Chondrocyte (in vitro differentiated cells): ENCODE measurements around the gene DPM3. TPM values are rescaled to one million over a fixed set of nuclear protein-coding genes. Genes with fewer than 3 reads are reported as not detected.

Source experiments
- DNase-seq: peaks from one replicate; pipeline ENCODE4 v3.0.0; 2021; ENCODE audit warnings: mixed read lengths, low spot score
- H3K27ac Mint-ChIP-seq: one replicate; pipeline ENCODE4 v1.8.0; 2021; ENCODE audit warnings: mild to moderate bottlenecking, moderate library complexity, mixed read lengths; ENCODE audit not compliant: unreplicated experiment
- H3K27me3 Mint-ChIP-seq: 2 replicates; pipeline ENCODE4 v1.8.0; 2021; ENCODE audit warnings: low read depth, mixed read lengths
- H3K36me3 Mint-ChIP-seq: 2 replicates; pipeline ENCODE4 v1.8.0; 2021; ENCODE audit warnings: low read depth, mixed read lengths
- H3K4me1 Mint-ChIP-seq: 2 replicates; pipeline ENCODE4 v1.8.0; 2021; ENCODE audit warnings: low read depth, mild to moderate bottlenecking, mixed read lengths
- H3K4me3 Mint-ChIP-seq: one replicate; pipeline ENCODE4 v1.8.0; 2021; ENCODE audit warnings: mild to moderate bottlenecking, moderate library complexity, mixed read lengths; ENCODE audit not compliant: unreplicated experiment
- H3K9me3 Mint-ChIP-seq: 2 replicates; pipeline ENCODE4 v1.8.0; 2021; ENCODE audit warnings: low read depth, mixed read lengths
- total RNA-seq: library from RNA; stranded (reverse); gene quantifications from 3 replicates; pipeline ENCODE4 v1.2.1, GENCODE V29; 2021
- TF ChIP-seq, protein P1 (sequence below): fragments of 200-600 bp; sonication (generic); IDR thresholded peaks from 2 replicates; pipeline ENCODE4 v1.5.0; 2021; ENCODE audit warnings: antibody characterized with exemption, mild to moderate bottlenecking, moderate library complexity

DPM3 gene
- total RNA-seq, 1 donor from 2014 or later, result 41.3 TPM

DNA sequence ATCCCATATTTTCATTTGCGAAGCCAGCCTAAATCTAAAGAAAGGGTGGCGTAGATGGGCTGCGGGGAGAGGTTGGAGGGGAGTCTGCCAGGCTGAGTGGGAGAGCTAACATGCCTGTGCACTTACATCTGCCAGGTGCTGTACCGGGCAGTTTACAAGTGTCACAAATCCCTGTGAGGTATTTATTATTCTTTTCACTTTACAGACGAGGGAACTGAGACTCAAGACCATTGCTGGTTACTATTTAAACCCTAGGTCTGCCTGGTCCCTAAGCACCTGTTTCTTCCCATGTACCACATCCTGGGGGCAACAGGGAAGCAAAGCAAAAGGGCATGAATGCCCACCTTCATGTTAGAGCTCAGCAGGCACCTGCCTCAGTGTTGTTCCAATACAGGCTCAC lies 32.0 kb downstream of the DPM3 start:
- TF ChIP-seq, protein P1, sequence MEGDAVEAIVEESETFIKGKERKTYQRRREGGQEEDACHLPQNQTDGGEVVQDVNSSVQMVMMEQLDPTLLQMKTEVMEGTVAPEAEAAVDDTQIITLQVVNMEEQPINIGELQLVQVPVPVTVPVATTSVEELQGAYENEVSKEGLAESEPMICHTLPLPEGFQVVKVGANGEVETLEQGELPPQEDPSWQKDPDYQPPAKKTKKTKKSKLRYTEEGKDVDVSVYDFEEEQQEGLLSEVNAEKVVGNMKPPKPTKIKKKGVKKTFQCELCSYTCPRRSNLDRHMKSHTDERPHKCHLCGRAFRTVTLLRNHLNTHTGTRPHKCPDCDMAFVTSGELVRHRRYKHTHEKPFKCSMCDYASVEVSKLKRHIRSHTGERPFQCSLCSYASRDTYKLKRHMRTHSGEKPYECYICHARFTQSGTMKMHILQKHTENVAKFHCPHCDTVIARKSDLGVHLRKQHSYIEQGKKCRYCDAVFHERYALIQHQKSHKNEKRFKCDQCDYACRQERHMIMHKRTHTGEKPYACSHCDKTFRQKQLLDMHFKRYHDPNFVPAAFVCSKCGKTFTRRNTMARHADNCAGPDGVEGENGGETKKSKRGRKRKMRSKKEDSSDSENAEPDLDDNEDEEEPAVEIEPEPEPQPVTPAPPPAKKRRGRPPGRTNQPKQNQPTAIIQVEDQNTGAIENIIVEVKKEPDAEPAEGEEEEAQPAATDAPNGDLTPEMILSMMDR, result no peak
- no peaks in the 10 kb centered on the region for H3K36me3 Mint-ChIP-seq
- no peak for DNase-seq
- H3K9me3 Mint-ChIP-seq, result no peaks in the 10 kb centered on the region
- H3K27ac Mint-ChIP-seq, result no peak overlapping the region
- H3K27me3 Mint-ChIP-seq, result peaks cover 6% of the 10 kb centered on the region
- peaks cover 3% of the 10 kb centered on the region for H3K4me1 Mint-ChIP-seq
- H3K4me3 Mint-ChIP-seq, result no peak overlapping the region

DNA sequence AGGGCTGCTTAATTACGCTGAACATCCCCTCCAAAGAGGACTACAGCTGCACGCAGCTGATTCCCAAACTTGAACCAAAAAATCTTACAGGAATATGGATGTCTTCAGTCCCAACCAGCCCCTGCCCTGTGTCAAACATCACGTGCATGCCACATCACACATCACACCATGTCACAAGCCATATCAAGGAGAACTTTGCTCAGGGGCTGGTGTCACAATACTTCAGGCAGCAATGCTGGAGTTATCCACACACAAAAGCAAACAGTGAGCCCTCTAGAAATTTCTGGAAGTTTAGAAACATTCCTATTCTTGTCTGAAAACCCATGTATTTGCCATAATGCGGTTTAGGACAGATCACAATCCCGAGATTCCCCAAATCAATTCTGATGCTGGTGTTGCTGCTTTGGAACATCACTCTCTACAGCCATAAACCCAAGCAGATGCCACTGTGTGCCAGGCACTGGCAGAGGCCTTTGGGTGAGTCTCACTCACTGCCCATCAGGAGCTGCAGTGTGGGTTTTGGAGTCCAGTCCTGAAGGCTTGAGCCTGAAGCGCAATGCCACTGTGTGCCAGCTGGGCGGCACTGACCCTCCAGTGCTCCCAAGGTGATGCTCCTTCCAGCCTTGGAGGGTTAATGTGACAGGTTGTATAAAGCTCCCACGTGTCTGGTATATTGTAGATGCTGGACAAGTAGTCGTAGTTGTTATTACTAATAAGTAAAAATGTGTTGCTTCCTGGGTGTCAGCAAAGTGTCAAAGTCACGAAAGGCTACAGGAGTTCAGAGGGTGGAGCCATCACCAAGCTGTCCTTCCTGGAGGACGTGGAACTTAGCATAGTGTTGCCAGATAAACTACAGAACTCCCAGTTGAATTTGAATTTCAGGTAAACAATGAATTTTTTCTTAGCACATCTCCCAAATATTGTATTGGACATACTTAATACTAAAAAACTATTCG lies 32.7 kb downstream of the DPM3 start:
- DNase-seq, result no peak
- Mint-ChIP-seq H3K4me1 (peaks cover 3% of the 10 kb centered on the region), H3K4me3 (no peak overlapping the region), H3K36me3 (no peaks in the 10 kb centered on the region), H3K9me3 (no peaks in the 10 kb centered on the region), H3K27ac (no peak overlapping the region), H3K27me3 (peaks cover 6% of the 10 kb centered on the region)
- TF ChIP-seq, protein P1, result no peak

DNA sequence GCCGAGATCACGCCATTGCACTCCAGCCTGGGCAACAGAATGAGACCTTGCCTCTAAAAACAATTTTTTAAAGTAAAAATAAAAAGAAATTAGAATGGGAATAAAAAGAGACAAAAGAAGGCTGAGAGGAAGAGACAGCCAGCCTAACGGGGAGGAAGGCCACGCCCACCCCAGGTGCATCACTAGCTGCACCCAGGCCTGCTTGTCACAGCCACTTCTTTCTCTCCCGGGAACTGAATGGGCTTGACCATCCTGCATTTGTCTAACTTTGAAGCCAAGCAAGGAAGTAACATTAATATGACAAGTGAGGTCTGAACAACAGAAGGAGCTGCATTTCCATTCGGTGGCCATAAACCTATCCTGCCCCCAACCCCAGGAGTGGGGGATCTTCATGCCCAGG lies 33.5 kb downstream of the DPM3 start:
- H3K4me3 Mint-ChIP-seq, result no peak overlapping the region
- H3K4me1 Mint-ChIP-seq, result peaks cover 3% of the 10 kb centered on the region
- no peaks in the 10 kb centered on the region for H3K9me3 Mint-ChIP-seq
- no peak overlapping the region for H3K27ac Mint-ChIP-seq
- DNase-seq, result no peak
- no peaks in the 10 kb centered on the region for H3K36me3 Mint-ChIP-seq
- peaks cover 6% of the 10 kb centered on the region for H3K27me3 Mint-ChIP-seq
- TF ChIP-seq, protein P1, result no peak

DNA sequence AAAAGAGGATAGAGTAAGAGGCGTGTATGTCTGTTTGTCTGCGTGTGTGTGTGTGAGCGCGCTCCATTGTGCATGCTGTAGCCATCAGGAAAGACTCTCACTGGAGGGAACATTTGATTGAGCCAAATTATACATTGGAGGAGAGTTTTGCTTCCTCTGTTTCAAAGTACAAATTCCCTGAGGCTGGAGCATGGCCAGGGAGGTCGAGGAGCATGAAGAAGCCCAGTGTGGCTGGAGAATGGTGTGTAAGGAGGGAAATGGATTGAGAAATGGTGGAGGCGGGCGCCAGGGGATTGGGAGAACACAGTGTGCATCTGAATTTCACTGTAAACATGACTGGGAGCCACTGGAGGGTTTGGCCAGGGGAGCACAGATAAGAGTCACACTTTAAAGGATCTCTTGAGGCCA lies 34.7 kb downstream of the DPM3 start:
- peaks cover 6% of the 10 kb centered on the region for H3K27me3 Mint-ChIP-seq
- H3K9me3 Mint-ChIP-seq, result no peaks in the 10 kb centered on the region
- no peak overlapping the region for H3K4me3 Mint-ChIP-seq
- no peak overlapping the region for H3K27ac Mint-ChIP-seq
- TF ChIP-seq, protein P1, result no peak
- DNase-seq, result no peak
- H3K36me3 Mint-ChIP-seq, result no peaks in the 10 kb centered on the region
- H3K4me1 Mint-ChIP-seq, result peaks cover 3% of the 10 kb centered on the region

DNA sequence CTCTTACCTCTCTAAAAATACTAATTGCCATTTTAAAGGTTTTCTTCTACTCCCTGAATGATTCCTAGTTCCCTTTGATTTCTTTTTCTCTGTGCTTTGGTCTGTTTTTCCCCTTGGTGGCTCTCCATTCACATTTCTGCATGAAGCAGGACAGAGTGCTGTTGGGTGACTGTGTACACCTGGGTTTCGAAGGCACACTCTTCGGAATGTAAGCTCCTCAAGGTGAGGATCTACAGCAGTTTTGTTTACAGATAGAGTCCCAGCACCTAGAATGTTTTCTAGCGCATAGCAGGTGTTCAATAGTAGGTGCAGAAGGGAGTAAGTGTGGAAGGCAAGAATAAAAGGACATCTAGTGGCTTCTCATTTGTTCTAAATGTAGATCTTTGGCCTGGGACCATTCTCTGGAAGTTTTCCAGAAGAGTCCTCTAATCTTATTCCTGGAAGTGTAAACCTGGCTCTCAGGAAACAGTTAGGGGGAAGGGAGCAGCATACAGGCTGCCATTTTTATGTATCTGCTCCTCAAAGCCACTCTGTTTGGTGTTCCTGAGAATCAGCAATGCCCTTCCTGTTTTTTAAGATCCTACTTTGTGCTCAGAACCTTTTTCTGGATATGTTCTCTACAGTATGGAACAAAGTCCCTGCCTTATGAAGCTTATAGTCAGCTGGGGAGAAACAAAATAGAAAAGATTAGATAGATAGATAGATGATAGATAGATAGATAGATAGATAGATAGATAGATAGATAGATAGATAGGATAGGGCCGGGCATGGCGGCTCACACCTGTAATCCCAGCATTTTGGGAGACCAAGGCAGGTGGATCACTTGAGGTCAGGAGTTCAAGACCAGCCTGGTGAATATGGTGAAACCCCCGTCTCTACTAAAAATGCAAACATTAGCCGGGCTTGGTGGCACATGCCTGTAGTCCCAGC lies 35.5 kb downstream of the DPM3 start:
- Mint-ChIP-seq H3K9me3 (no peaks in the 10 kb centered on the region), H3K4me1 (peaks cover 3% of the 10 kb centered on the region), H3K27me3 (peaks cover 6% of the 10 kb centered on the region), H3K36me3 (no peaks in the 10 kb centered on the region), H3K4me3 (no peak overlapping the region), H3K27ac (no peak overlapping the region)
- DNase-seq, result no peak
- TF ChIP-seq, protein P1, result no peak
